ENCODE results near the gene RALGPS1.
A peak's percentile ranks its signal among the peaks of the same experiment; 100 is the strongest.

Gene RALGPS1

GRCh38 chr9:127187231-127187956, 272.8 kb downstream of the RALGPS1 start:
- peak; percentile 98 for DNase-seq (ENCODE audit: low read depth)

GRCh38 chr9:127188396-127188795, 273.8 kb downstream of the RALGPS1 start:
- no peak for DNase-seq (ENCODE audit: low read depth)

GRCh38 chr9:127189628-127190027, 275.0 kb downstream of the RALGPS1 start:
- no peak for DNase-seq (ENCODE audit: low read depth)

- DNase-seq (ENCODE audit: low read depth) = no peak
Measured at GRCh38 chr9:127192744-127193143, 278.2 kb downstream of the RALGPS1 start.

- DNase-seq (ENCODE audit: low read depth) = no peak
Measured at GRCh38 chr9:127193483-127193882, 278.9 kb downstream of the RALGPS1 start.

- peak; percentile 67 for DNase-seq (ENCODE audit: low read depth)
Measured at GRCh38 chr9:127194881-127195713, 280.5 kb downstream of the RALGPS1 start.

GRCh38 chr9:127195976-127196825, 281.6 kb downstream of the RALGPS1 start:
- no peak for DNase-seq (ENCODE audit: low read depth)

- DNase-seq (ENCODE audit: low read depth) = no peak
Measured at GRCh38 chr9:127196826-127197145, 282.2 kb downstream of the RALGPS1 start.

GRCh38 chr9:127197186-127197860, 282.7 kb downstream of the RALGPS1 start:
- no peak for DNase-seq (ENCODE audit: low read depth)

- no peak for DNase-seq (ENCODE audit: low read depth)
Measured at GRCh38 chr9:127197861-127198430, 283.4 kb downstream of the RALGPS1 start.

- DNase-seq (ENCODE audit: low read depth) = no peak
Measured at GRCh38 chr9:127198587-127198986, 284.0 kb downstream of the RALGPS1 start.

GRCh38 chr9:127199001-127199791, 284.6 kb downstream of the RALGPS1 start:
- peak; percentile 82 for DNase-seq (ENCODE audit: low read depth)

- DNase-seq (ENCODE audit: low read depth) = no peak
Measured at GRCh38 chr9:127200106-127200862, 285.7 kb downstream of the RALGPS1 start.

GRCh38 chr9:127201071-127201541, 286.5 kb downstream of the RALGPS1 start:
- DNase-seq (ENCODE audit: low read depth) = no peak

- DNase-seq (ENCODE audit: low read depth) = no peak
Measured at GRCh38 chr9:127201731-127202130, 287.1 kb downstream of the RALGPS1 start.

GRCh38 chr9:127202461-127203169, 288.0 kb downstream of the RALGPS1 start:
- DNase-seq (ENCODE audit: low read depth) = no peak

- DNase-seq (ENCODE audit: low read depth) = no peak
Measured at GRCh38 chr9:127203681-127204327, 289.2 kb downstream of the RALGPS1 start.

- DNase-seq (ENCODE audit: low read depth) = peak; percentile 86
Measured at GRCh38 chr9:127204771-127205470, 290.3 kb downstream of the RALGPS1 start.
